ENCODE results near the gene RFC5. TPM values are rescaled to one million over a fixed set of nuclear protein-coding genes. Genes with fewer than 3 reads are reported as not detected.
A peak's percentile ranks its signal among the peaks of the same experiment; 100 is the strongest.

Gene RFC5
- total RNA-seq, 1 experiment from 2014 or later, result 50.4 TPM

DNA sequence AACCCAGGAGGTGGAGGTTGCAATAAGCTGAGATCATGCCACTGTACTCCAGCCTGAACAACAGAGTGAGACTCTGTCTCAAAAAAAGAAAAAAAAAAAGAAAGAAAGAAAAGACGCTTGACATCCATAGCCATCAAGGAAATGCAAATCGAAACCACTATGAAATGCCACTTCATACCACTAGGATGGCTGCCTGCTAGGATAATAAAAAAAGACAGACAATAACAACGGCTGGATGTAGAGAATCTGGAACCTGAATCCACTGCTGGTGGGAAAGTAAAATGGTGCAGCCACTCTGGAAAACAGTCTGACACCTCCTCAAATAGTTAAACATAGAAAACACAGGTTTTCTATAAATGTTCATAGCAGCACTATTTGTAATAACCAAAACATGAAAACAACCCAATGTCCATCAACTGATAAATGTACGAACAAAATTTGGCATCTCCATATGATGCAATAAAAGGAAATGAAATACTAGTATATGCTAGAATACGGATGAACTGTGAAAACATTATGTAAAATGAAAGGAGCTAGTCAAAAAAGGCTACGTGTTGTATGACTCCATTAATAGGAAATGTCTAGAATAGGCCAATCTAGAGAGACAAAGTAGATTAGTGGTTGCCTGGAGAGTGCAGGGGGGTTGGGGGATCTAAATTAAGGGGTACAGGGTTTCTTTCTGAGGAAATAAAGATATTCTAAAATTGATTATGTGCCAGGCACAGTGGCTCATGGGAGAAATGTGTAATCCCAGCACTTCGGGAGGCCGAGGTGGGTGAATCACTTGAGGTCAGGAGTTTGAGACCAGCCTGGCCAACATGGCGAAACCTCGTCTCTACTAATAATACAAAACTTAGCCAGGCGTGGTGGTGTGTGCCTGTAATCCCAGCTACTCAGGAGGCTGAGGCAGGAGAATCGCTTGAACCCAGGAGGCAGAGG lies 34.7 kb downstream of the RFC5 start:
- H2BK120ac ChIP-seq (ENCODE audit: low read depth, low read length, poor library complexity, severe bottlenecking), result no peak overlapping the region
- H3K23me2 ChIP-seq (ENCODE audit: insufficient read length, low read depth, low read length, poor library complexity, severe bottlenecking), result no peaks in the 10 kb centered on the region
- H3K79me2 ChIP-seq (ENCODE audit: insufficient read depth, low read length), result no peaks in the 10 kb centered on the region; the same call in 1 of the 2 replicates
- no peak overlapping the region for H3K27ac ChIP-seq (ENCODE audit: insufficient read length, low read depth, low read length)
- no peaks in the 10 kb centered on the region; the same call in 1 of the 2 replicates for H3K4me1 ChIP-seq (ENCODE audit: insufficient read depth, low read length)
- no peak overlapping the region for H4K5ac ChIP-seq (ENCODE audit: insufficient read length, low read depth, low read length)
- Mint-ChIP-seq H3K4me3 (no peak overlapping the region), H3K27ac (no peak overlapping the region), H3K4me1 (peaks cover 13 to 15% of the 10 kb centered on the region in 2 experiments), H3K9me3 (no peaks in the 10 kb centered on the region), H3K36me3 (ENCODE audit: insufficient read depth in 1 of 3, low read depth in 3 of 3) (peaks cover 20 to 57% (median 41%) of the 10 kb centered on the region in 3 experiments; a peak in 6 of 7 replicates), H3K27me3 (ENCODE audit: low read depth) (no peaks in the 10 kb centered on the region)
- H3T11ph ChIP-seq (ENCODE audit: low read length), result no peak overlapping the region
- no peaks in the 10 kb centered on the region for H3K27me3 ChIP-seq (ENCODE audit: insufficient read depth, low read length)
- no peak overlapping the region for H3K23ac ChIP-seq (ENCODE audit: insufficient read length, low read depth, low read length)
- 0 out of 3 replicates have a peak, but pooled peaks have one; percentile 15 for TF ChIP-seq CTCF (conservative IDR thresholded peaks at IDR 0.05)
- no peak overlapping the region for H3K4me2 ChIP-seq (ENCODE audit: insufficient read depth, insufficient read length, low read length)
- no peak overlapping the region for H3K9ac ChIP-seq (ENCODE audit: extremely low read depth, insufficient read length, low read length)
- WGBS (ENCODE audit: extremely low coverage, insufficient read length, low lambda C conversion rate), result no CpG with 5 or more reads among the region's 12 CpGs
- H3K18ac ChIP-seq (ENCODE audit: insufficient read length, low read depth, low read length), result no peak overlapping the region
- DNase-seq, result no peak
- H2BK5ac ChIP-seq (ENCODE audit: insufficient read length, low read length), result no peak overlapping the region
- H3K4ac ChIP-seq (ENCODE audit: low read depth, low read length), result no peak overlapping the region
- no peaks in the 10 kb centered on the region for H3K9me3 ChIP-seq (ENCODE audit: control insufficient read depth, low read depth, low read length)
- no peak overlapping the region for H2BK20ac ChIP-seq (ENCODE audit: low read depth, low read length, poor library complexity, severe bottlenecking)
- H4K91ac ChIP-seq (ENCODE audit: insufficient read length, low read depth, low read length), result no peak overlapping the region
- H2BK12ac ChIP-seq (ENCODE audit: insufficient read length, low read depth, low read length), result no peak overlapping the region
- peaks cover 15% of the 10 kb centered on the region for H3K79me1 ChIP-seq (ENCODE audit: insufficient read depth, low read depth, low read length, poor library complexity, severe bottlenecking)
- no peak overlapping the region for H4K8ac ChIP-seq (replicated peaks; ENCODE audit: insufficient read length, low read depth, low read length)
- no peak overlapping the region for H3K56ac ChIP-seq (ENCODE audit: insufficient read length, low read depth, low read length)
- no peak overlapping the region for H2AFZ ChIP-seq (ENCODE audit: low read length)
- no peak overlapping the region for H2AK5ac ChIP-seq (ENCODE audit: insufficient read length, low read length)
- no peak overlapping the region for H2BK15ac ChIP-seq (ENCODE audit: low read depth, low read length)
- no peaks in the 10 kb centered on the region for H4K20me1 ChIP-seq (ENCODE audit: control insufficient read depth, insufficient read depth, insufficient read length)
- no peak overlapping the region for H3K14ac ChIP-seq (ENCODE audit: insufficient read depth, low read length)

Data from H9 (cell line).